Activated CD8-positive, alpha-beta memory T cell treated with anti-CD3 and anti-CD28 coated beads for 48 hours (primary cell): Measurements from ENCODE around the gene IL4R.
"Not testable (repeated sequence)": the region's sequence is repeated elsewhere in the genome, so short reads cannot be mapped to it uniquely, and the experiment has no call there.

ENCODE experiments used
- DNase-seq, 3 experiments: peaks; one replicate each; pipeline ENCODE4 v3.0.0-alpha.2; 2020; ENCODE audit warnings: low read depth in 2 of 3, low spot score in 2 of 3

Gene IL4R

DNA sequence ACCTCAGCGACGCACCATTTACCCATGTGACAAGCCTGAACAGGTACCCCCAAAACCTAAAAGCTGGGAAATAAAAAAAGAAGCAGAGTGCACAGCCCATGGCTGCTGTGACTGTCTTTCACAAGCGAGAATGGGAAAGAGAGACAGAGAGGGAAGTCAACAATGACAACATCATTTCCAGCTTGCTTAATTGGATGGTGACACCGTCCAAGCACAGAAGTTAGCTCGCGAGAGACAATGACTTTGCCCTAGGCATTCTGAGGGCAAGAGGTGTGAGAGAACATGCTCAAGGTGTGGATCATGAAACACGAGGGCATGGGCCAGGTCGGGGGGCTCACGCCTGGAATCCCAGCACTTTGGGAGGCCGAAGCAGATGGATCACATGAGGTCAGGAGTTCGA, 25.9 kb upstream of the IL4R start:
- no peak for DNase-seq

GRCh38 chr16:27288313-27288712, 25.5 kb upstream of the IL4R start:
- not testable (repeated sequence) for DNase-seq

- no peak for DNase-seq
Measured at GRCh38 chr16:27289669-27290068, 24.1 kb upstream of the IL4R start.

DNA sequence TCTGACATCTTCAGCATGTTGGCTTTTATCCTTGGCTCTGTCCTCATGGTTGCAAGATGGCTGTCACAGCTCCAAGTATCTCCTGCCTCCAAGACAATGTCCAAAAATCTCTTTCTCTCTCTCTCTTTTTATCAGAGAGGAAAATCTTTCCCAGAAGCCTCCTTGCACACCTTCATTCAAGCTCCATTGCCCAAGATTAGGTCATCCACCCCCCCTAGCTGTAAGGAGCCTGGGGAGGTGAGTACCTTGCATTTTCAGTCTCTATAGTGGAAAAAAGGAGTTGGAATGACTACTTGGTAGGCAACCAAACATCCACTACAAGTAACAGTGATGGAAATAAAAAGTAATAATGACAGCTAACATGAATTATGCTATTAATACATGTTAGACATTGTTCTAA, 23.2 kb upstream of the IL4R start:
- DNase-seq = no peak

DNA sequence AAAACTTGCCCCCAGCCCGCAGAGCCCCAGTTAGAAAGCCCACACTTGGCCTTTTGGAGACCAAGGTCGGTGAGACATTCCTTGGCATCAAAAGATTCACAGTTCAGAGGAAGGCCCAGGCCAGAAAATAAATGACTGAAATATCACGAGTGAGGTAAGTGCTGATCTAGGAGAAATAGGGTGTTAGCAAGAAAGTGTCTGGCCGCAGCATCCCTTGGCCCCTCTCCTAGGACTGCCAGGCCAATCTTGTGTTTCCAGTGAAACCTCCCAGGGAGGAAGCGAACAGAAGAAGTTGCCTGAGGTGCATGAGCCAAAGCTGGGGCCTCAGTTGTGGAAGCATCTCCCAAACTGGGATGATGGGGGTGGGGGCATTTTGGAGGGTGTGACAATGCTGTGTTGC, 22.7 kb upstream of the IL4R start:
- DNase-seq = no peak

- DNase-seq = no peak
Measured at GRCh38 chr16:27291722-27292240, 22.0 kb upstream of the IL4R start.

DNA sequence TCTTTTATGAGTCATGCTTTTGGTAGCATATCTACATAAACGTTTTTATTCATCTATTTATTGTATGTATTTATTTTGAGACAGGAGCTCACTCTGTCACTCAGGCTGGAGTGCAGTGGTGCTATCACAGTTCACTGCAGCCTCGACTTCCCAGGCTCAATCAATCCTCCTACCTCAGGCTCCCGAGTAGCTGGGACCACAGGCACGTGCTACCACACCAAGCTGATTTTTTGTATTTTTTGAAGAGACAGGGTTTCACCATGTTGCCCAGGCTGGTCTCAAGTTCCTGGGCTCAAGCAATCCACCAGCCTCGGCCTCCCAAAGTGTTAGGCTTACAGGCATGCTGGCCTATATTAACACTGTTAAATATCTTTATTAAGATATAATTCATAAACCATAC, 20.4 kb upstream of the IL4R start:
- no peak for DNase-seq

- DNase-seq = no peak
Measured at GRCh38 chr16:27298132-27298531, 15.6 kb upstream of the IL4R start.

DNA sequence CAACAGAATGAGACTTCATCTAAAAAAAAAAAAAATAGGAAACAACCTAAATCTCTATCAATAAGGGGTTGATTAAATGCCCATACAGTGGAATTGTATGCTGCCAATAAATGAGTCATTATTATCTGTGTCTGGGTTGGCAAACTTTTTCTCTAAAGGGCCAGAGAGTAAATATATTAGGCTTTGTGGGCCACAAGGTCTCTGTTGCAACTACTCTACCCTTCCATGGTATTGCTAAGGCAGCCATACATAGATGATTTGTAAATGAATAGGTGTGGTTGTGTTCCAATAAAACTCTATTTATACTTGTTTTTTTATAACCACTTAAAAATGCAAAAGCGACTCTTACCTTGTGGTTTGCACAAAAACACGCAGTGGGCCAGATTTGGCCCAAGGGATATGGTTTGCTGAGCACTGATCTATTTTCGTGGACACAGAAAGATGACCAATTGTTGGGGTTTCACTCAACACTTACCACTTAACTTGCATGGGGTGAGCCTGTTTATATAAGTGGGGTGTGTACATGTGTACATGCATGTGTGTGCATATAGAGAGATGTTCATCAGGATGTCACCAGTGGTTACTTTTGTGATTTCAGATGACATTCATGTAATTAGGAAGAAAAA, 12.4 kb upstream of the IL4R start:
- DNase-seq = no peak

DNA sequence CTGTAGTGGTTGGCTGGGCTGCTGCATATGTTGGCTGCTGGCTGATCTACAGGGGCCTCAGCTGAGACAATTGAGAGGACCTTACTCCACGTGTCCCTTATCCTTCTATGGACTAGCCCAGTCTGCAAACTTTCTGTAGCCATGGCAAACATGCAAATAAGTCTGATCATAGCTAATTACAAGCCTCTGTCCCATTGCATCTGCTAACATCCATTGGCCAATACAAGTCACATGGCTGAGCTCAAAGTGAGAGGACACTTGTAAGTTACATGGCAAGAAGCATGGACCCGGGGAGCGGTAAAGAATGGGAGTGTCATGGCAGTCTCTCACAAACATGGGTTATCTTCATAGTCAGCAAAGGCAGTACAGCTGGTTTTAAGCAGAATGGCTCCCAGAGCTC, 11.6 kb upstream of the IL4R start:
- no peak for DNase-seq

- no peak for DNase-seq
Measured at GRCh38 chr16:27303256-27304100, 10.3 kb upstream of the IL4R start.

DNA sequence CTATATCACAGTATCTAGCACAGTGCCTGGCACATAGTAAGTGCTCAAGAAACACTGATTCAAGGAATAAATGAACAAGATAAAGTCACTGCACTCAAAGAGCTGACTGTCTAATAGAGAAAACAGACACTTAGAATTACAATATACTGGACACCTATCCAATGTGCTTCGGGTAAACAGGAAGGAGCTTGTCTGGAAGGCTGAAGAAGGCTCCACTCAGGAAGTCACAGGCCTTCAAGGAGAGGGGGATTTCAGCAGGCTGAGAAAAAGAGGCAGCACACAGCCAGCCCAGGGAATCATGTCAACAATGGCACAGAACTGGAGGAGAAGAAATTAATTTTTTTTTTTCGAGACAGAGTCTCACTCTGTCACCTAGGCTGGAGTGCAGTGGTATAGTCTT, 9.7 kb upstream of the IL4R start:
- DNase-seq = no peak

- no peak for DNase-seq
Measured at GRCh38 chr16:27304881-27305745, 8.7 kb upstream of the IL4R start.

- no peak for DNase-seq
Measured at GRCh38 chr16:27305839-27306442, 7.8 kb upstream of the IL4R start.

DNA sequence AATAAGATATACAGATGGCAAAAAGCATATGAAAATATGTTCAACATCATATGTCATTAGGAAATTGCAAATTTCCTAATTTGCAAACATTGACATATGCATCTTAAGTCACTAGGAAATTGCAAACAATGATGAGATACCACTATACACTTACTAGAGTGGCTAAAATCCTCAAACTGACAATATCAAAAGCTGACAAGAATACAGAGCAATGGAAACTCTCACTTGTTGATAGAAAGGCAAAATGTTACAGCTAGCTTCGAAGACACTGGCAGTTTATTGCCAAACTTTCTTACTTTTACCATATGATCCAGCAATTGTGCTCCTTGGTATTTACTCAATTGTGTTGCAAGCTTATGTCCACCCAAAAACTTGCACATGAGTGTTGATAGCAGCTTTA, 5.0 kb upstream of the IL4R start:
- no peak for DNase-seq

DNA sequence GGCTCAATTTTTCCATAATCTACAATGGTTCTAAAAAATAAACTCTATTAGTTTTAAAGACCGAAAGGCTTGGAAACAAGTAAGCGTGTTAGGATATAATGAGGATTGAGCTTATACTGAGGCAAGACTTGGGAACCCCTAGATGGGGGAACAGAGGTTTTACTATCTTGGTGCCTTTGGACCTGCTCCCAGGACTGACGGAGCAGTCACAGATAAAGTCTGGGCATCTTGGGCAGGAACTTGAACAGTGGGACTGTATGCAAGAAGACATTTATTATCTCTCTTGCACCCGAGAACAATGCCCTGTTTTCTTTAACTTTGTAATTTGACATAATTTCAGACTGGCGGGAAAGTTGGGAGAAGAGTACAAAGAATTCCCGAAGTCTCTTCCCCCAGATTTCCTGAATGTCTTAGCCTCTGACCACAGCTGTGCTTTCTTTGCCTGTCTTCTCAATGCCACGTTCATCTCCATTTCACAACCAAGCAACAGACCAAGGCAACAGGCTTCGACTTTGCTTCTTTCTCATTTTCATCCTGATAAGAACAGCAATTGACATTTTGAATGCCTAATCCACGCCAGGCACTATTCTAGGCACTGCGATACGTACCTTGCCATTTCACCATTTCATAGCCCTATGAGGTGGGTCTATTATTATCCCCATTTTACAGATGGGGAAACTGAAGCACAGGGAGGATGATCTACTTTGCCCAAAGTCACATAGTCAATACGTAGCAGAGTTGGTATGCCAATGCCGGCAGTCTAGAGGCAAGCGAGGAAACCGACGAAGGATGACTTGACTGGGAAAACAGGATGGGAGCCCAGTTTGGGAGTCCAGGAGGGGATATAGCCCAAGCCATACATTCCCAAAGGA, 3.0 kb upstream of the IL4R start:
- no peak for DNase-seq

DNA sequence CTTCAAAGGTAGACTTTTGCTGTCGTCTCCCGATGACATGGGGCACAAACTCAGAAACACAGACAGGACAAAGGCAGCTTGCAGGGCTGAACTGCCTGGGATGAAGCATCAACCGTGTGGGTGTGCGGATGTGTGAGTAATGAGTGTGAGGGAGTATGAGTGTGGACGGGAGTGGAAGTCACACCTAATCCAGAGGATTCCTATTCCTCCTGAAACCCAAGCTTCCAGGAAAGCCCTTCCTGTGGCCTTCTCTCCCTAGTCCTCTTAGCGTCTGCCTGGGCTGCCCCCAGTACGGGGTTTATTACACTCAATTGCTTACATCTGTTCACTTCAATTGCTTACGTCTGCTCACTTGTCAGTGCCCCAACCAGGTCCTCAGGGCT, 2.3 kb upstream of the IL4R start:
- DNase-seq = no peak

DNA sequence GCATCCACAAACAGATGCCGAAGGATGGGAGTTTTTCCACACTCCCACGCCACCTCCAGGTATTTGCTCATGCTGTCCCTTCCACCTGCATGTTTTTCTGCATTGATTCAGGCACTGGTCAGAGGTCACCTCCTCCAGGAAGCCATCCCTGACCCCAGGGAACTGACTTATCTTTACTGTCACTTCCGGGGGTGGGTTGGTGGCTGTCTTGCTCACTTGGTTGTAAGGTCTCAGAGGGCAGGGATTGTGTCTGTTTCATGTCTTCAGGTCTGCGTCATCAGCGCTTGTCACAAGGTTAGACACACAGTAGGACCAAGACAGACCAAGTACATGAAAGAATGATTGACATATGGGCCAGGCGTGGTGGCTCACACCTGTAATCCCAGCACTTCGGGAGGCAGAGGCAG, 1.9 kb upstream of the IL4R start:
- no peak for DNase-seq

GRCh38 chr16:27312580-27313421, 973 bp upstream of the IL4R start:
- no peak for DNase-seq
